Hindlimb muscle (tissue), 1 donor: Measurements from ENCODE around the gene SH3BP2. TPM values are rescaled to one million over a fixed set of nuclear protein-coding genes. Genes with fewer than 3 reads are reported as not detected.
"Not testable (repeated sequence)": the region's sequence is repeated elsewhere in the genome, so short reads cannot be mapped to it uniquely, and the experiment has no call there.

Experiments used
- DNase-seq: peaks from one replicate; pipeline ENCODE4 v3.0.0-alpha.2; 2013
- polyA plus RNA-seq: library from polyadenylated mRNA; unstranded; fragments of 120-200 nt; gene quantifications from one replicate; pipeline ENCODE4 v1.2.1, GENCODE V29; 2013; ENCODE audit not compliant: insufficient read length

Gene SH3BP2
- polyA plus RNA-seq, 1 donor: 41.3 TPM

- DNase-seq: no peak
Measured at GRCh38 chr4:2763511-2763967, 29.3 kb upstream of the SH3BP2 start.

DNA sequence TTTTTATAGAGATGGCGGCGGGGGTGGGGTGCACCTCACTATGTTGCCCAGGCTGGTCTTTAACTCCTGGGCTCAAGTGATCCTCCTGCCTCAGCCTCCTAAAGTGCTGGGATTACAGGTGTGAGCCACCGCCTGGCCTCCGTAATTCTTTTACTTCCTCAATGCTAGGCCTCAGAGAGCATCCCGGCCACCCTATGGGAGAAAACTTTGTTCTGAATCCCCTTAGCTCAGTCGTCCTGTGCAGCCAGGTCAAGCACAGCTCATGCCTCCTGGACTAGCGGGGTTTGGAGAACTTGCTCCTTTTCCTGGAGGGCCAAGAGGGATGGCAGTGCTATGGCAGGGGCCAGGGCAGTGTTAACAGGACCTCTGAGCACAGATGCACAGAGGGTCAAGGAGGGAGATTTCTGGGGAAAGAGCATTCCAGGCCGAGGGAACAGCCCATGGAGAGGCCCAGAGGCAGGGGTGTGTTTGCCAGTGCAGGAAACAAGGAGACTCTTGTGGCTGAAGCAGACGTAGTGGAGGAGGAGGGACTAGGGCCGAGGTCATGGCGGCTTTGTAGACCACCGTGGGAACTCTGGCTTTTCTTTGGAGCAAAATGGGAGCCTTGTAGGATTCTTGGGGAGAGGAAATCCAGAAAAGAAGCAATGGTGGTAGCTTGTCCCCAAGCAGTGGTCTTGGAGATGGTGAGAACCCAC is 26.9 kb upstream of the SH3BP2 start:
- no peak for DNase-seq

DNA sequence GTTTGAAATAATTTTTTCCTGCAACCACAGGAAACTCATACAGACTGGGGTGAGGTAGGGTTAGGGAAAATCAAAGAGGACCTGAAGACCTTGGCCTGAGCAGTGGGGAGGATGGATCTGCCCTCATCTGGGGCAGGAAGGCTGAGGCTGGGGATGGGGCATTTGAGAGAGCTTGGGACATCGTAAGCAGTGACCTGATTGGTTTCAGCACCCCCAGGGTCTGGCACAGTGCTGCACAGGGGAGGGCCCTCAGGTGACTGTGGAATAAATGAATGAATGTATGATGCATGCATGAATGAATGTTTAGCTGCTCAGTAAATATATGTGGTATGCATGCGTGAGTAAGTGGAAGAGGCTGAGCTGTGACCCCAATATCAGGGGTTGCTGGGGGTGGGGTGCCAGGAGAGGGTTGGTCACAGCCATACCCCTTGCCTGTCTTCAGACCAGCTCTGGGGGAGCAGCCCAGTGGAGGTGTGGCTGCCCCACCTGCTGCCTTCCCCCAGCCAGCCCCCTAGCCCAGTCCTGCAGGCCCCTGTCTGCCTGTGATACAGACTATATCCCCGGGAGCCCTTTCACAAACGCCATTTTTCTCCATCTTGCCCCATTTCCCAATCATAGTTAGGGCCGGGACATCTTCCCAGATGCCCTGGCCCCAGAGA is 25.7 kb upstream of the SH3BP2 start:
- DNase-seq: no peak

- no peak for DNase-seq
Measured at GRCh38 chr4:2767705-2768074, 25.2 kb upstream of the SH3BP2 start.

- no peak for DNase-seq
Measured at GRCh38 chr4:2768124-2768523, 24.8 kb upstream of the SH3BP2 start.

GRCh38 chr4:2768921-2769336 is 24.0 kb upstream of the SH3BP2 start:
- DNase-seq: no peak

- DNase-seq: no peak
Measured at GRCh38 chr4:2771264-2771663, 21.6 kb upstream of the SH3BP2 start.

DNA sequence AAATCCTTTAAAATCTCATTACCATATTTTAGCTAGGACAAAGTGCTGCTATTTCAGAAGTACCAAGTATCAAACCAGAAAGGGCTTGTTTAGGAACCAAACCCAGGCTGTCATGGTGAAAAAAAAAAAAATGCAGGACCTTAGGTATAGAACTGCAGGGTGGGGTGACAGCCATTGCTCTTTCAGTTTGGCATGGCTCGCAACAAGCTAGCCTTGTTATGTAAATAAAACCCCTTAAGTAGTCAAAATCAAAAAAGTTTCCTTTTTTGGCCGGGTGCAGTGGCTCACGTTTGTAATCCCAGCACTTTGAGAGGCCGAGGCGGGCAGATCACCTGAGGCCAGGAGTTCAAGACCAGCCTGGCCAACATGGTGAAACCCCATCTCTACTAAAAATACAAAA is 12.2 kb upstream of the SH3BP2 start:
- DNase-seq: not testable (repeated sequence)

DNA sequence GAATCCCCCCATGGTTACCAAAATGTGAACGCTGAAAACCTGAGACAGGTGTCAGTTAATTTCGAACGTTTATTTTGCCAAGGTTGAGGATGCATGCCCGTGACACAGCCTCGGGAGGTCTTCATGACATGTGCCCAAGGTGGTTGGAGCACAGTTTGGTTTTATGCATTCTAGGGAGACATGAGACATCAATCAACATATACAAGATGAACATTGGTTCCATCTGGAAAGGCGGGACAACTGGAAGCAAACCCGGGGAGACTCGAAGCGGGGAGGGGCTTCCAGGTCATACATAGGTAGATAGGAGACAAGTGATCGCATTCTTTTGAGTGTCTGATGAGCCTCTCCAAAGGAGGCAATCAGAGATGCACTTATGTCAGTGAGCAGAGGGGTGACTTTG is 11.0 kb upstream of the SH3BP2 start:
- no peak for DNase-seq

- DNase-seq: no peak
Measured at GRCh38 chr4:2783790-2784189, 9.1 kb upstream of the SH3BP2 start.

DNA sequence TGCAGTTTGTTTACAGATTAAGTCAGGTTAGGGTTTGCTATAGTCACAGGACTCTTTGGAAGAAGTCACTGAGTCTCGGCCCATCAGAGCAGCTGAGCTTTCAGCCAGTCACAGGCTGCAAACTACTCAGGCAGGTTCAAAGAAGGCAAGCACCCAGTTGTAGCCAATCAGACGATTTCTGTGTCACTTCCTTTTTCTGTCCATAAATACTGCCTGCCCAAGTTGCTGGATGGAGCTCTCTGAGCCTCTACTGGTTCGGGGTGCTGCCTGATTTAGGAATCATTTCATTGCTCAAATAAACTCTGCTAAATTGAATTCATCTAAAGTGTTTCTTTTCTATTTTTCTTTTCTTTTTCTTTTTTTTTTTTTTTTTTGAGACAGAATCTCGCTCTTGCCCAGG is 7.3 kb upstream of the SH3BP2 start:
- DNase-seq: no peak

- DNase-seq: no peak
Measured at GRCh38 chr4:2786152-2786671, 6.7 kb upstream of the SH3BP2 start.

GRCh38 chr4:2786794-2787229 is 6.1 kb upstream of the SH3BP2 start:
- DNase-seq: no peak

- DNase-seq: no peak
Measured at GRCh38 chr4:2787230-2788100, 5.4 kb upstream of the SH3BP2 start.

DNA sequence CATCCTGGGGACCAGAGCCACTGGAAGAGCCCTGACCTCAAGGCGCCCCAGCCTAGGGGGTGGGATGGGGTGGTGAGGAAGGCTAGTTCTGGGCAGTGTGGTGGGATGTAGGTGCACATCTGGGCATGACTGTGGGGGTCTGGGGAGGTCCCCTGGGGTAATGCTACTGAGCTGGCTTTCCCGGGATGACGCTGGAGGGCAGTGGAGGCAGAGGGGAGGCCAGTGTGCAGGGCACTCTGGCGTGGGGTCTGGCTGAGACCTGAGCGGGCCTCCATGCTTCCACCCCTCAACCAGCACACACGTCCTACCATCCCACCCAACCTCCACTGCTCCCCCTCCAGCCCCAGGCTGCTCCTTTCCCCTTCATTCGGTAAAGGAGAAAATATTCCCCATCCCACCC is 4.8 kb upstream of the SH3BP2 start:
- no peak for DNase-seq

GRCh38 chr4:2788532-2789103 is 4.3 kb upstream of the SH3BP2 start:
- DNase-seq: no peak

DNA sequence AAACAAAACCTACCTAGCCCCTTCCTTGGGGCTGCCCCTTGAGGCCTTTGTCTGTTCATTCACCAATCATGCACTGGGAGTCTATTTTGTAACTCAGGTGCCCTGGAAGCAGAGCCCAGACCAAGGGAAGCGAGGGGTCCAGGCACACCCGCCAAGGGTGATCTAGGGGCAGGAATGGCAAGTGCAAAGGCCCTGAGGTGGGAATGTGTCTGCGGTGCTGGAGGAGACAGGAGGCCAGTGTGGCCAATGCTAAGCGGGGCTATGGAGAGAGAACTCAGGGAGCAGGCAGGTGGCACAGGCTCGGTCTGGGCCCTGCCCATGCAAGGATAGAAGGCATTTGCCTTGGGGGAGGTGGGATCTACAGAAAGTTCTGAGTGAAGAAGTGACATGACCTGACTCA is 3.5 kb upstream of the SH3BP2 start:
- no peak for DNase-seq

DNA sequence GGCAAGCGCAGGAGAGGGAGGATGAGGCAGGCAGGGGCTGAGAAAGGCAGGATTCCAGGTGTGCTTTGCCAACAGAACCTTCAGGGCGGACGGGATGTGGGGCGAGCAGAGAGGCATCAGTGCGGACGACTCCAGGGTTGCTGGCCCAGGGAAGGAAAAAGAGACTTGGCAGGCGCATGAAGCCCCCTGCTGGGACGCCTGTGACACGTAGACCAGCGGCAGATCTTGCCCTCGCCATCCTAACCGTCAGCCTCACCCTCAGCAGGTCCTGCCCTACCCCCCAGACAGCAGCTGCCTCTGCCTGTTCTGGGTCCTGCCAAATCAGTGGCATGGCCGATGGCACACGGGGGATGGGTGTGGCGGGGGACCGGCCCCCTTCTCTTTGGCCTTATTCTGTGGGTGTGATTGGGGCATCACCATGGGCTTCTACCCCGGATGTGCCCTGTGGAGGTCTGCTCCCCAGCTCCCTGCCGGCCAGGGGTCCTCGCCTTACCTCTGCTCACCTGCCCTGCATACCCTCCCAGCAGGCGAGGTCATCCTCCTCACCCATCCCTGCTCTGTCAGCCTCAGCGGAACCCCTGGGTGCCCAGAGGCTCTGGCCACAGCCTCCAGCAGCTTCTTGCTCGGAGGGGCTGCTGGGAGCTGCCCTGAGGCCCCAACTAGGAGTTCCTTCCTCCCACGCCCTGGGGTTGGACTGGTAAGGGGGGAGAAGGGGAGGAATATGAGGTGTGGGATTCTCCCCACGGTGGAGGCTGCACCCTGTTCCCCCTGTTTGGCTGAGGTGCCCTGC is 2.9 kb upstream of the SH3BP2 start:
- DNase-seq: no peak

GRCh38 chr4:2790583-2791517 is 2.0 kb upstream of the SH3BP2 start:
- no peak for DNase-seq

DNA sequence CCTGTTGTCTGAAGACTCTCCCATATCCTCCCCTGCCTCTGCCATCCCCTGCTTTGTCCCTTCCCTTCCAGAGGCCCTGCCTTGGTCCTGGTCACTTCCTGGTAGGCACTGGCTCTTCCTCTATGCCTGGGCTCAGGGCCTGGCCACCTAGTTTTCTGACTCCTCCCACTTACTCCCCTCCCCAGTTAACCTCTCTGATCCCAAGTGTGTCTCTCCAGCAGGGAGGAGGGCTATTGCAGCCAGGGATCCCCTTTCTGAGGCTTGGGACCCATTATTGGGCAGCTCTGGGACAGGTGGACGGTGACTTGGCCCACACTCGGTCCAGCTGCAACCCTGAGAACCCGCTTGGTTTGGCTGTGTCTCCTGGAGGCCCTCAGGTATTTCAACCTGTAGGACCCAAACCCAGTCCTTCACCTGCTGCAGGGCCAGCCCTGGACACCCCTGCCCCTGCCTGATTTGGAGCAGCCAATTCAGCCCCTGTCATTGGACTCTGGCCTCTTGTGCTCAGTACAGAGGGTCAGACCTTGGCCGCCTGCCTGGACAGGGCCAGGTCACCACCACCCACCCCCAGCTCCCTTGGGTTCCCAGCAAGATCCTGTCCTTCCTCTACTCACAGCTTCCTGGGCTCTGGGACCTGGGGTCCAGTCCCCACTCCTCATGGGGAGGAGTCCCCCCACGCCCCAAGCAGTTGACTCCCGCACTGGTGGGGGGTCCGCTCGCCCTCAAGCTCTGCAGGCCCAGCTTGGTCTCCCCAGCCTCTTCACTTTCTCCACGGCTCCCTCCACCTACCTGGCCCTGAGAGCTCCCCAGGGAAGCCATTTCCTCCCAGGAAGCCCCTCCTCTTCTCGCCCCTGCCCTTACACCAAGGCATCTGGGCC is 1.1 kb upstream of the SH3BP2 start:
- no peak for DNase-seq
